Brain pericyte (primary cell): ENCODE measurements around the gene SACM1L.
"Not testable (repeated sequence)": the region's sequence is repeated elsewhere in the genome, so short reads cannot be mapped to it uniquely, and the experiment has no call there.

ENCODE experiments used
- DNase-seq: peaks from one replicate; pipeline ENCODE4 v3.0.0-alpha.2; 2012; ENCODE audit warnings: low read depth, low spot score

SACM1L gene

GRCh38 chr3:45667569-45667934 is 21.6 kb upstream of the SACM1L start:
- DNase-seq = no peak

- no peak for DNase-seq
Measured at GRCh38 chr3:45670436-45670835, 18.8 kb upstream of the SACM1L start.

GRCh38 chr3:45670991-45671390 is 18.2 kb upstream of the SACM1L start:
- DNase-seq = no peak

GRCh38 chr3:45673273-45673672 is 15.9 kb upstream of the SACM1L start:
- no peak for DNase-seq

- no peak for DNase-seq
Measured at GRCh38 chr3:45676325-45677032, 12.7 kb upstream of the SACM1L start.

- DNase-seq = no peak
Measured at GRCh38 chr3:45677033-45677446, 12.2 kb upstream of the SACM1L start.

- DNase-seq = no peak
Measured at GRCh38 chr3:45677841-45678240, 11.4 kb upstream of the SACM1L start.

GRCh38 chr3:45679805-45680204 is 9.4 kb upstream of the SACM1L start:
- DNase-seq = no peak

- no peak for DNase-seq
Measured at GRCh38 chr3:45681221-45681620, 8.0 kb upstream of the SACM1L start.

- no peak for DNase-seq
Measured at GRCh38 chr3:45681846-45682245, 7.3 kb upstream of the SACM1L start.

GRCh38 chr3:45682311-45682710 is 6.9 kb upstream of the SACM1L start:
- DNase-seq = no peak

- DNase-seq = no peak
Measured at GRCh38 chr3:45682786-45683185, 6.4 kb upstream of the SACM1L start.

- no peak for DNase-seq
Measured at GRCh38 chr3:45683417-45684326, 5.5 kb upstream of the SACM1L start.

- no peak for DNase-seq
Measured at GRCh38 chr3:45684327-45684892, 4.8 kb upstream of the SACM1L start.

GRCh38 chr3:45685722-45686121 is 3.5 kb upstream of the SACM1L start:
- not testable (repeated sequence) for DNase-seq

- no peak for DNase-seq
Measured at GRCh38 chr3:45686850-45687249, 2.3 kb upstream of the SACM1L start.

- DNase-seq = no peak
Measured at GRCh38 chr3:45687828-45688193, 1.4 kb upstream of the SACM1L start.

- DNase-seq = peak; percentile 34
Measured at GRCh38 chr3:45688194-45688881, 858 bp upstream of the SACM1L start.

- DNase-seq = no peak
Measured at GRCh38 chr3:45689787-45690145, 570 bp downstream of the SACM1L start.

GRCh38 chr3:45690336-45691035 is 1.3 kb downstream of the SACM1L start:
- DNase-seq = no peak

- no peak for DNase-seq
Measured at GRCh38 chr3:45691842-45692241, 2.6 kb downstream of the SACM1L start.

- no peak for DNase-seq
Measured at GRCh38 chr3:45692866-45693265, 3.7 kb downstream of the SACM1L start.
